ENCODE results near the gene RAB40C. TPM values are rescaled to one million over a fixed set of nuclear protein-coding genes. Genes with fewer than 3 reads are reported as not detected.

RAB40C gene
- total and polyA plus RNA-seq, 8 donors: 17.6 to 101 (median 25.6) TPM

GRCh38 chr16:563072-563644, 26.7 kb upstream of the RAB40C start:
- Histone ChIP-seq H3K36me3 (no peaks in the 10 kb centered on the region), H3K27me3 (peaks cover 19 to 65% (median 39%) of the 10 kb centered on the region in 3 donors), H3K4me1 (peaks cover 38 to 55% (median 46%) of the 10 kb centered on the region in 4 donors), H3K4me3 (no peak overlapping the region), H3K9me3 (no peaks in the 10 kb centered on the region), H3K27ac (no peak overlapping the region)
- TF ChIP-seq EP300 (IDR thresholded peaks at IDR 0.05) (no peak), POLR2AphosphoS5 (IDR thresholded peaks at IDR 0.05) (no peak), CTCF (IDR thresholded peaks at IDR 0.05) (no peak), POLR2A (IDR thresholded peaks at IDR 0.05) (no peak)
- intact Hi-C loops (cut with DNase I; ENCODE audit: low total_unique reads): no loop called here
- no peak for DNase-seq
- WGBS, 5 donors: 75 to 85% (median 78%) methylated on average over 16 to 30 of the region's 30 CpGs

DNA sequence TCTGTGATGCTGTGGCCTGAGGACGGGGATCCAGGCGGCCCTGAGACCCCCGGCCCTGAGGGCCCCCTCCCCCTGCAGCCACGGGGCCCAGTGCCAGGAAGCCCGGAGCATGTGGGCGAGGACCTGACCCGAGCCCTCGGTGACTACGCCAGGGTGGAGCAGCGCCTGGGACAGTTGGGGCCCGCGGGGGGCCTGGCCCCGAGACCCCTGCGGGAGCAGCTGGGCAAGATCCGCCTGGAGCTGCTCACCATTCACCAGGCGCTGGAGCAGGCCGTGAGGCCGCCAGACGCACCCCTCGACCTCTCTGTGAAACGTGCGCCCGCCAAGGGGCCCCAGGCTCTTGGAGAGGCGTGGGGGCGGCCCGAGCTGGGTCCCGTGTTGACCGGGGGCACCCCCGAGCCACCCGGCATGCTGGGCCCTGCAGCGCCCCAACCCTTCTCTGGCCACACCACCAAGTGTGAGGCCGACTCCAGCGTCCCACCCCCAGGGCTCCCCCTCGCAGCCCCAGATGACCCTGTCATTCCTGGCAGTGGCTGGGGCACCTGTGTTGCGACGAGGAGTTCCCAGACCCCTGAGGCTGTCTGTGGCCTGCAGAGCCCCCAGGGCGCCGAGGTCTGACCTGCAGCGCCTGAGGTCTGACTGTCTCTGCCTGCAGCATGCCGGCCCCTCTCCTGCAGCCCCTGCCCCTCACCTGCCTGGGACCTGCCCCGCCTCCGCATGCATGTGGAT, 25.0 kb upstream of the RAB40C start:
- Histone ChIP-seq H3K4me1 (peaks cover 43 to 59% (median 51%) of the 10 kb centered on the region in 4 donors), H3K36me3 (no peaks in the 10 kb centered on the region), H3K27me3 (peaks cover 14 to 48% (median 24%) of the 10 kb centered on the region in 3 donors), H3K4me3 (no peak overlapping the region), H3K27ac (no peak overlapping the region), H3K9me3 (no peaks in the 10 kb centered on the region)
- DNase-seq: no peak
- TF ChIP-seq EP300 (IDR thresholded peaks at IDR 0.05): no peak
- no peak for TF ChIP-seq POLR2A (IDR thresholded peaks at IDR 0.05)
- TF ChIP-seq CTCF (IDR thresholded peaks at IDR 0.05): no peak
- no peak for TF ChIP-seq POLR2AphosphoS5 (IDR thresholded peaks at IDR 0.05)
- 81 to 95% (median 86%) methylated on average over 8 to 42 of the region's 42 CpGs for WGBS, 5 donors
- intact Hi-C loops (cut with DNase I; ENCODE audit: low total_unique reads): no loop called here

DNA sequence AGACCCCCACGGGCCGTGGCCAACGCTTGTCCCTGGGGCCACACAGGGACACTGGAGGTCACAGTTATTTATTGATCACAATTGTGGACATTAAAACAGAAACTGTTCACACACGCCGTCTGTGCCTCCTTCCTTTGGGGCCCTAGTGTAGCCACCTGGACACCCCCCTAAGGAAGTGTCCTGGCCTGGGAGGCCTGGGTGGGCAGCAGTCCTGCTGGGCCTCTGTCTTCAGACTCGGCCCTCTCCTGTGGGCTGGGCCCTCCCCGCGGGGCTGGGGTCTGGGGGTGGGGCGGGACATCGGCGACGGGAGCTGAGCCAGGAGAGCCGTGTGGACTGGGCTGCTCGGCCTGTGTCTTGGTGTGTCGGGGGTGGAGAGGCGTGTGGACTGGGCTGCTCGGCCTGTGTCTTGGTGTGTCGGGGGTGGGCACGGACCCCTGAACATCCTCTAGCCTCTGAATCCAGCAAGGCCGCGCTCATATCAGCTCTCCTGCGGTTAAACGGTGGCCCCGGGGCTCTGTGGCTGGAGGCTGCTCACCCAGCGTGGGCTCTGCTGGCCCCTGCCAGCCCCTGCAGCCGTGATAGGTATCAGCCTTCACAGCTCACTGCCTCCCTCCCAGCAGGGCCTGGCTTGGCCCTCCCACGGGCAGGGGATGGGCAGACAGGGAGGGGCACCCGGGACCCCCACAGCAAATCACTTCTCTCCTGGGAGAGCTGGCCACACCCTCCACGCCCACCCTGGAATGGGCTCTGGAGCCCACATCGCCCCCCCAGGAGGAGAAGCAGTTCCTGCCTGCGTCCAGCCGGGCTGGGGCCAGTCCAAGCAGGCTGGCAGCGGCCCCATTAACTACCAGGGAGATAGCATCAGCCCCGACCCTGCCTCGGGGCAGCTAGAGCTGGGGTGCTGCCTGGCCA, 24.2 kb upstream of the RAB40C start:
- TF ChIP-seq EP300 (IDR thresholded peaks at IDR 0.05) (no peak), POLR2A (IDR thresholded peaks at IDR 0.05) (no peak), POLR2AphosphoS5 (IDR thresholded peaks at IDR 0.05) (no peak), CTCF (IDR thresholded peaks at IDR 0.05) (no peak)
- Histone ChIP-seq H3K4me3 (peak overlapping the region in 1 of 4 donors; percentile 31), H3K9me3 (no peaks in the 10 kb centered on the region), H3K4me1 (peaks cover 42 to 60% (median 52%) of the 10 kb centered on the region in 4 donors), H3K27me3 (peaks cover 8 to 40% (median 15%) of the 10 kb centered on the region in 3 donors), H3K36me3 (no peaks in the 10 kb centered on the region), H3K27ac (peak overlapping the region in 2 of 5 donors; percentile 47 to 50)
- 38 to 60% (median 45%) methylated on average over 11 to 35 of the region's 35 CpGs for WGBS, 5 donors
- intact Hi-C loops (cut with DNase I; ENCODE audit: low total_unique reads): no loop called here
- DNase-seq: peak in 1 of 2 donors; percentile 74
